B cell (primary cell): ENCODE results near the gene DTL. TPM values are rescaled to one million over a fixed set of nuclear protein-coding genes. Genes with fewer than 3 reads are reported as not detected.

ENCODE experiments used
- ATAC-seq: fragments of 200-7000 bp; cut with Tn5 transposase; one replicate; pipeline ENCODE4 v1.10.0; 2021; ENCODE audit warnings: low read depth, mild to moderate bottlenecking, moderate number of reproducible peaks, moderate library complexity
- CTCF ChIA-PET: fragments of 350-600 bp; sonication (Branson Sonifier 250); formaldehyde crosslinking; loops from one replicate; lab custom pipeline; 2021; ENCODE audit warnings: antibody characterized with exemption, inconsistent platforms; lab: Charles Lee
- POLR2A ChIA-PET: fragments of 350-600 bp; sonication (Branson Sonifier 250); formaldehyde crosslinking; loops from one replicate; lab custom pipeline; 2021; ENCODE audit warnings: antibody characterized with exemption; lab: Charles Lee
- DNase-seq: peaks from one replicate; pipeline ENCODE4 v3.0.0; 2013
- H2AFZ ChIP-seq: 2 replicates; pipeline ENCODE4 v1.6.1; 2012; ENCODE audit warnings: mild to moderate bottlenecking, low read depth, low read length; ENCODE audit not compliant: insufficient read depth, poor library complexity, severe bottlenecking
- H3K27ac ChIP-seq, 2 donors: 1 replicate in 1 of 2; 2 replicates in 1 of 2; pipeline ENCODE4 v1.5.1; 2012 to 2013; ENCODE audit warnings: low read length in 2 of 2, mild to moderate bottlenecking in 2 of 2, moderate library complexity in 1 of 2
- H3K27me3 ChIP-seq, 4 experiments: fragments of 200-600 bp in 1 of 4; sonication (generic) in 1 of 4; replicated peaks in 1 of 4; 1 replicate in 2 of 4; 2 replicates in 2 of 4; pipeline versions ENCODE4 v1.6.1 to v1.7.0; 2013 to 2016; ENCODE audit warnings: low read length in 3 of 4, mild to moderate bottlenecking in 2 of 4, mixed read lengths in 1 of 4, moderate library complexity in 1 of 4; ENCODE audit not compliant: insufficient read depth in 4 of 4, control insufficient read depth in 3 of 4; ENCODE audit errors: control extremely low read depth in 1 of 4
- H3K36me3 ChIP-seq, 2 experiments: replicated peaks in 1 of 2; 1 replicate in 1 of 2; 2 replicates in 1 of 2; pipeline versions ENCODE4 v1.6.1 to v1.7.1; 2013; ENCODE audit warnings: low read length in 1 of 2; ENCODE audit not compliant: insufficient read depth in 2 of 2, control insufficient read depth in 1 of 2; ENCODE audit errors: control extremely low read depth in 1 of 2, extremely low read depth in 1 of 2
- H3K4me1 ChIP-seq, 2 donors: fragments of 200-600 bp in 1 of 2; sonication (generic) in 1 of 2; 1 replicate in 1 of 2; 2 replicates in 1 of 2; pipeline versions ENCODE4 v1.5.1 to v1.6.1; 2013 to 2017; ENCODE audit warnings: low read length in 2 of 2; ENCODE audit not compliant: control insufficient read depth in 2 of 2, insufficient read depth in 2 of 2
- H3K4me2 ChIP-seq: replicated peaks from 2 replicates; pipeline ENCODE3; 2012; ENCODE audit warnings: mild to moderate bottlenecking, low read depth, low read length; ENCODE audit not compliant: poor library complexity, severe bottlenecking
- H3K4me3 ChIP-seq, 5 experiments: fragments of 200-600 bp in 1 of 5; sonication (generic) in 1 of 5; 1 replicate in 3 of 5; 2 replicates in 2 of 5; pipeline versions ENCODE4 v1.5.1 to v1.7.0; 2011 to 2016; ENCODE audit warnings: low read length in 4 of 5, mild to moderate bottlenecking in 4 of 5, low read depth in 2 of 5, control low read depth in 1 of 5, moderate library complexity in 1 of 5; ENCODE audit not compliant: insufficient read depth in 1 of 5; ENCODE audit errors: control extremely low read depth in 1 of 5, extremely low read depth in 1 of 5
- H3K79me2 ChIP-seq: fragments of 200-600 bp; sonication (generic); one replicate; pipeline ENCODE4 v1.6.0; 2016; ENCODE audit warnings: low read length; ENCODE audit not compliant: control insufficient read depth, insufficient read depth
- H3K9ac ChIP-seq: fragments of 200-600 bp; sonication (generic); 2 replicates; pipeline ENCODE4 v1.6.1; 2017; ENCODE audit warnings: mild to moderate bottlenecking, low read length, moderate library complexity
- H3K9me3 ChIP-seq, 3 donors: one replicate each; pipeline versions ENCODE4 v1.6.1 to v1.7.1; 2013; ENCODE audit warnings: low read length in 2 of 3; ENCODE audit not compliant: control insufficient read depth in 2 of 3, insufficient read depth in 1 of 3; ENCODE audit errors: control extremely low read depth in 1 of 3
- H4K20me1 ChIP-seq: 2 replicates; pipeline ENCODE4 v1.6.0; 2012; ENCODE audit warnings: mild to moderate bottlenecking, low read length; ENCODE audit not compliant: insufficient read depth, control insufficient read depth, poor library complexity, severe bottlenecking
- H3K27ac Mint-ChIP-seq: one replicate; pipeline ENCODE4 v1.8.0; 2021; ENCODE audit warnings: mixed read lengths
- H3K27me3 Mint-ChIP-seq: one replicate; pipeline ENCODE4 v1.8.0; 2021; ENCODE audit warnings: mixed read lengths
- H3K4me1 Mint-ChIP-seq: one replicate; pipeline ENCODE4 v1.8.0; 2021; ENCODE audit warnings: mixed read lengths
- H3K4me3 Mint-ChIP-seq: one replicate; pipeline ENCODE4 v1.8.0; 2021; ENCODE audit warnings: mixed read lengths
- H3K9me3 Mint-ChIP-seq: one replicate; pipeline ENCODE4 v1.8.0; 2022; ENCODE audit warnings: mixed read lengths; ENCODE audit not compliant: insufficient read depth
- EZH2 ChIP-seq: IDR thresholded peaks from 2 replicates; pipeline ENCODE4 v1.6.1; 2012; ENCODE audit warnings: borderline replicate concordance, low read depth, mild to moderate bottlenecking, moderate library complexity, low read length; ENCODE audit not compliant: insufficient read depth, poor library complexity, severe bottlenecking
- WGBS: methylation state at CpG from one replicate; pipeline ENCODE4 v1.1.5; 2013; ENCODE audit warnings: missing lambda C conversion rate; ENCODE audit not compliant: insufficient coverage; 5-methylcytosine and 5-hydroxymethylcytosine counted together
- intact Hi-C: fragments of 100-400 bp; cut with micrococcal nuclease; formaldehyde crosslinking; loops from one replicate; pipeline ENCODE4 v1.10.0; 2022
- polyA plus RNA-seq: library from polyadenylated mRNA; depleted of rRNA; stranded (reverse); fragments of >200 nt; gene quantifications from 2 replicates; pipeline ENCODE4 v1.2.3, GENCODE V29; 2012
- total RNA-seq, 2 donors: library from RNA; stranded (reverse); fragments of 120-200 nt in 1 of 2; gene quantifications; 1 replicate in 1 of 2; 2 replicates in 1 of 2; pipeline versions ENCODE4 v1.2.3 to v1.2.4, GENCODE V29; 2013 to 2022
- TF ChIP-seq, protein P1 (sequence below): fragments of 200-600 bp; IDR thresholded peaks from one replicate; pipeline ENCODE4 v1.8.0; 2022; ENCODE audit warnings: antibody characterized with exemption, mild to moderate bottlenecking

Gene DTL
- total and polyA plus RNA-seq, 2 donors (not counting 1 experiment from before 2014, with no cell fraction given), result 0.37 to 0.39 TPM

DNA sequence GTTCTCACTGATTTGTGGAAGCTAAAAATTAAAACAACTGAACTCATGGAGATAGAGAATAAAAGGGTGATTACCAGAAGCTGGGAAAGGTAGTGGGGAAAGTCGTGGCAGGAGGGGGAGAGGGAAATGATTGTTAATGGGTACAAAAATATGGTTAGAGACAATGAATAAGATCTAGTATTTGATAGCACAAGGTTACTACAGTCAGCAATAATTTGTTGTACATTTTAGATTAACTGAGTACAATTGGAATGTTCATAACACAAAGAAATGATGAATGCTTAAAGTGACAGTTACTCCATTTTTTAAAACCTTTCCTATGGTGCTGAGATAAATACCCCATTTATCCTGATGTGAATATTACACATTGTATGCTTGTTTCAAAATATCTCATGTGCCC lies 102.3 kb downstream of the DTL start:
- Histone ChIP-seq H3K27me3 (no peaks in the 10 kb centered on the region), H3K9me3 (no peaks in the 10 kb centered on the region), H3K27ac (no peak overlapping the region), H4K20me1 (no peaks in the 10 kb centered on the region), H3K36me3 (no peaks in the 10 kb centered on the region), H2AFZ (no peak overlapping the region), H3K4me1 (no peaks in the 10 kb centered on the region), H3K4me3 (no peak overlapping the region), H3K79me2 (no peaks in the 10 kb centered on the region), H3K4me2 (no peak overlapping the region), H3K9ac (no peak overlapping the region)
- ATAC-seq, result no peak
- Mint-ChIP-seq H3K27ac (no peak overlapping the region), H3K4me1 (no peaks in the 10 kb centered on the region), H3K9me3 (peaks cover 2% of the 10 kb centered on the region), H3K27me3 (no peaks in the 10 kb centered on the region), H3K4me3 (no peak overlapping the region)
- CTCF ChIA-PET, result no interaction called here
- no peak for DNase-seq
- POLR2A ChIA-PET, result no interaction called here
- TF ChIP-seq, protein P1, sequence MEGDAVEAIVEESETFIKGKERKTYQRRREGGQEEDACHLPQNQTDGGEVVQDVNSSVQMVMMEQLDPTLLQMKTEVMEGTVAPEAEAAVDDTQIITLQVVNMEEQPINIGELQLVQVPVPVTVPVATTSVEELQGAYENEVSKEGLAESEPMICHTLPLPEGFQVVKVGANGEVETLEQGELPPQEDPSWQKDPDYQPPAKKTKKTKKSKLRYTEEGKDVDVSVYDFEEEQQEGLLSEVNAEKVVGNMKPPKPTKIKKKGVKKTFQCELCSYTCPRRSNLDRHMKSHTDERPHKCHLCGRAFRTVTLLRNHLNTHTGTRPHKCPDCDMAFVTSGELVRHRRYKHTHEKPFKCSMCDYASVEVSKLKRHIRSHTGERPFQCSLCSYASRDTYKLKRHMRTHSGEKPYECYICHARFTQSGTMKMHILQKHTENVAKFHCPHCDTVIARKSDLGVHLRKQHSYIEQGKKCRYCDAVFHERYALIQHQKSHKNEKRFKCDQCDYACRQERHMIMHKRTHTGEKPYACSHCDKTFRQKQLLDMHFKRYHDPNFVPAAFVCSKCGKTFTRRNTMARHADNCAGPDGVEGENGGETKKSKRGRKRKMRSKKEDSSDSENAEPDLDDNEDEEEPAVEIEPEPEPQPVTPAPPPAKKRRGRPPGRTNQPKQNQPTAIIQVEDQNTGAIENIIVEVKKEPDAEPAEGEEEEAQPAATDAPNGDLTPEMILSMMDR, result no peak
- TF ChIP-seq EZH2, result no peak
- intact Hi-C loops, result no loop called here
- WGBS, result 100% methylated on average over 1 of the region's 1 CpG

GRCh38 chr1:212138457-212138856 lies 102.9 kb downstream of the DTL start:
- Histone ChIP-seq H3K27me3 (no peaks in the 10 kb centered on the region), H3K4me1 (no peaks in the 10 kb centered on the region), H3K36me3 (no peaks in the 10 kb centered on the region), H3K9ac (no peak overlapping the region), H3K27ac (no peak overlapping the region), H2AFZ (no peak overlapping the region), H3K9me3 (peaks cover 0 to 3% (median 0%) of the 10 kb centered on the region in 3 donors), H4K20me1 (no peaks in the 10 kb centered on the region), H3K4me2 (no peak overlapping the region), H3K4me3 (no peak overlapping the region), H3K79me2 (no peaks in the 10 kb centered on the region)
- no peak for ATAC-seq
- no peak overlapping the region for H3K4me3 Mint-ChIP-seq
- CTCF ChIA-PET, result no interaction called here
- no peak overlapping the region for H3K27ac Mint-ChIP-seq
- TF ChIP-seq, protein P1, result no peak
- no peak for TF ChIP-seq EZH2
- 100% methylated on average over 2 of the region's 5 CpGs for WGBS
- H3K9me3 Mint-ChIP-seq, result peaks cover 2% of the 10 kb centered on the region
- H3K4me1 Mint-ChIP-seq, result no peaks in the 10 kb centered on the region
- POLR2A ChIA-PET, result no interaction called here
- no peaks in the 10 kb centered on the region for H3K27me3 Mint-ChIP-seq
- no peak for DNase-seq
- intact Hi-C loops, result no loop called here
